Measurements from ENCODE around the gene SOBP.

The SOBP gene

GRCh38 chr6:107674995-107675738 is 185.2 kb downstream of the SOBP start:
- Histone ChIP-seq H3K4me1 (ENCODE audit: control insufficient read depth, insufficient read depth, low read length) (no peaks in the 10 kb centered on the region), H3K27me3 (ENCODE audit: control insufficient read depth, insufficient read depth, low read length) (no peaks in the 10 kb centered on the region), H3K36me3 (ENCODE audit: control insufficient read depth, insufficient read depth, low read length) (no peaks in the 10 kb centered on the region), H3K4me3 (ENCODE audit: low read length) (no peak overlapping the region), H3K9ac (ENCODE audit: low read length) (no peak overlapping the region), H3K27ac (ENCODE audit: low read depth, low read length) (no peak overlapping the region)

- no peak overlapping the region for H3K4me3 ChIP-seq (ENCODE audit: low read length)
- H3K4me1 ChIP-seq (ENCODE audit: control insufficient read depth, insufficient read depth, low read length): no peaks in the 10 kb centered on the region
- H3K27ac ChIP-seq (ENCODE audit: low read depth, low read length): no peak overlapping the region
- no peaks in the 10 kb centered on the region for H3K27me3 ChIP-seq (ENCODE audit: control insufficient read depth, insufficient read depth, low read length)
- no peaks in the 10 kb centered on the region for H3K36me3 ChIP-seq (ENCODE audit: control insufficient read depth, insufficient read depth, low read length)
- H3K9ac ChIP-seq (ENCODE audit: low read length): no peak overlapping the region
Observed at GRCh38 chr6:107676042-107676441, 186.1 kb downstream of the SOBP start.

- Histone ChIP-seq H3K9ac (ENCODE audit: low read length) (no peak overlapping the region), H3K4me3 (ENCODE audit: low read length) (no peak overlapping the region), H3K27ac (ENCODE audit: low read depth, low read length) (no peak overlapping the region), H3K27me3 (ENCODE audit: control insufficient read depth, insufficient read depth, low read length) (no peaks in the 10 kb centered on the region), H3K36me3 (ENCODE audit: control insufficient read depth, insufficient read depth, low read length) (no peaks in the 10 kb centered on the region), H3K4me1 (ENCODE audit: control insufficient read depth, insufficient read depth, low read length) (no peaks in the 10 kb centered on the region)
Observed at GRCh38 chr6:107677399-107677798, 187.5 kb downstream of the SOBP start.

- H3K4me3 ChIP-seq (ENCODE audit: low read length): no peak overlapping the region
- no peaks in the 10 kb centered on the region for H3K27me3 ChIP-seq (ENCODE audit: control insufficient read depth, insufficient read depth, low read length)
- H3K4me1 ChIP-seq (ENCODE audit: control insufficient read depth, insufficient read depth, low read length): no peaks in the 10 kb centered on the region
- H3K36me3 ChIP-seq (ENCODE audit: control insufficient read depth, insufficient read depth, low read length): no peaks in the 10 kb centered on the region
- no peak overlapping the region for H3K9ac ChIP-seq (ENCODE audit: low read length)
- H3K27ac ChIP-seq (ENCODE audit: low read depth, low read length): no peak overlapping the region
Observed at GRCh38 chr6:107679457-107679856, 189.5 kb downstream of the SOBP start.

- Histone ChIP-seq H3K27me3 (ENCODE audit: control insufficient read depth, insufficient read depth, low read length) (no peaks in the 10 kb centered on the region), H3K36me3 (ENCODE audit: control insufficient read depth, insufficient read depth, low read length) (no peaks in the 10 kb centered on the region), H3K4me3 (ENCODE audit: low read length) (no peak overlapping the region), H3K9ac (ENCODE audit: low read length) (no peak overlapping the region), H3K27ac (ENCODE audit: low read depth, low read length) (no peak overlapping the region), H3K4me1 (ENCODE audit: control insufficient read depth, insufficient read depth, low read length) (no peaks in the 10 kb centered on the region)
Observed at GRCh38 chr6:107682721-107683120, 192.8 kb downstream of the SOBP start.

- H3K4me3 ChIP-seq (ENCODE audit: low read length): no peak overlapping the region
- H3K9ac ChIP-seq (ENCODE audit: low read length): no peak overlapping the region
- no peak overlapping the region for H3K27ac ChIP-seq (ENCODE audit: low read depth, low read length)
- H3K4me1 ChIP-seq (ENCODE audit: control insufficient read depth, insufficient read depth, low read length): no peaks in the 10 kb centered on the region
- no peaks in the 10 kb centered on the region for H3K27me3 ChIP-seq (ENCODE audit: control insufficient read depth, insufficient read depth, low read length)
- H3K36me3 ChIP-seq (ENCODE audit: control insufficient read depth, insufficient read depth, low read length): no peaks in the 10 kb centered on the region
Observed at GRCh38 chr6:107683183-107683582, 193.3 kb downstream of the SOBP start.

GRCh38 chr6:107684996-107685395 is 195.1 kb downstream of the SOBP start:
- peaks cover 3% of the 10 kb centered on the region for H3K4me1 ChIP-seq (ENCODE audit: control insufficient read depth, insufficient read depth, low read length)
- no peak overlapping the region for H3K4me3 ChIP-seq (ENCODE audit: low read length)
- no peaks in the 10 kb centered on the region for H3K27me3 ChIP-seq (ENCODE audit: control insufficient read depth, insufficient read depth, low read length)
- no peaks in the 10 kb centered on the region for H3K36me3 ChIP-seq (ENCODE audit: control insufficient read depth, insufficient read depth, low read length)
- H3K27ac ChIP-seq (ENCODE audit: low read depth, low read length): no peak overlapping the region
- H3K9ac ChIP-seq (ENCODE audit: low read length): no peak overlapping the region

GRCh38 chr6:107689190-107689589 is 199.3 kb downstream of the SOBP start:
- H3K27me3 ChIP-seq (ENCODE audit: control insufficient read depth, insufficient read depth, low read length): no peaks in the 10 kb centered on the region
- peaks cover 5% of the 10 kb centered on the region for H3K4me1 ChIP-seq (ENCODE audit: control insufficient read depth, insufficient read depth, low read length)
- H3K27ac ChIP-seq (ENCODE audit: low read depth, low read length): no peak overlapping the region
- no peak overlapping the region for H3K4me3 ChIP-seq (ENCODE audit: low read length)
- H3K36me3 ChIP-seq (ENCODE audit: control insufficient read depth, insufficient read depth, low read length): no peaks in the 10 kb centered on the region
- H3K9ac ChIP-seq (ENCODE audit: low read length): no peak overlapping the region

- H3K36me3 ChIP-seq (ENCODE audit: control insufficient read depth, insufficient read depth, low read length): no peaks in the 10 kb centered on the region
- peak overlapping the region; percentile 33 for H3K27ac ChIP-seq (ENCODE audit: low read depth, low read length)
- no peaks in the 10 kb centered on the region for H3K27me3 ChIP-seq (ENCODE audit: control insufficient read depth, insufficient read depth, low read length)
- H3K4me1 ChIP-seq (ENCODE audit: control insufficient read depth, insufficient read depth, low read length): peaks cover 5% of the 10 kb centered on the region
- no peak overlapping the region for H3K9ac ChIP-seq (ENCODE audit: low read length)
- H3K4me3 ChIP-seq (ENCODE audit: low read length): no peak overlapping the region
Observed at GRCh38 chr6:107689951-107690642, 200.2 kb downstream of the SOBP start.

- Histone ChIP-seq H3K27me3 (ENCODE audit: control insufficient read depth, insufficient read depth, low read length) (no peaks in the 10 kb centered on the region), H3K4me1 (ENCODE audit: control insufficient read depth, insufficient read depth, low read length) (peaks cover 5% of the 10 kb centered on the region), H3K27ac (ENCODE audit: low read depth, low read length) (peak overlapping the region; percentile 8), H3K4me3 (ENCODE audit: low read length) (no peak overlapping the region), H3K9ac (ENCODE audit: low read length) (no peak overlapping the region), H3K36me3 (ENCODE audit: control insufficient read depth, insufficient read depth, low read length) (no peaks in the 10 kb centered on the region)
Observed at GRCh38 chr6:107690643-107691061, 200.7 kb downstream of the SOBP start.

GRCh38 chr6:107691062-107691751 is 201.3 kb downstream of the SOBP start:
- H3K27me3 ChIP-seq (ENCODE audit: control insufficient read depth, insufficient read depth, low read length): no peaks in the 10 kb centered on the region
- H3K4me1 ChIP-seq (ENCODE audit: control insufficient read depth, insufficient read depth, low read length): peaks cover 5% of the 10 kb centered on the region
- H3K4me3 ChIP-seq (ENCODE audit: low read length): no peak overlapping the region
- H3K27ac ChIP-seq (ENCODE audit: low read depth, low read length): peak overlapping the region; percentile 8
- no peaks in the 10 kb centered on the region for H3K36me3 ChIP-seq (ENCODE audit: control insufficient read depth, insufficient read depth, low read length)
- H3K9ac ChIP-seq (ENCODE audit: low read length): no peak overlapping the region

- Histone ChIP-seq H3K4me1 (ENCODE audit: control insufficient read depth, insufficient read depth, low read length) (peaks cover 5% of the 10 kb centered on the region), H3K27me3 (ENCODE audit: control insufficient read depth, insufficient read depth, low read length) (no peaks in the 10 kb centered on the region), H3K9ac (ENCODE audit: low read length) (no peak overlapping the region), H3K4me3 (ENCODE audit: low read length) (no peak overlapping the region), H3K27ac (ENCODE audit: low read depth, low read length) (no peak overlapping the region), H3K36me3 (ENCODE audit: control insufficient read depth, insufficient read depth, low read length) (no peaks in the 10 kb centered on the region)
Observed at GRCh38 chr6:107692351-107692750, 202.4 kb downstream of the SOBP start.

Measured in rectal smooth muscle tissue (tissue), 1 donor.